ENCODE data around the gene SETBP1.
"Not testable (repeated sequence)": the region's sequence is repeated elsewhere in the genome, so short reads cannot be mapped to it uniquely, and the experiment has no call there.

Gene SETBP1

DNA sequence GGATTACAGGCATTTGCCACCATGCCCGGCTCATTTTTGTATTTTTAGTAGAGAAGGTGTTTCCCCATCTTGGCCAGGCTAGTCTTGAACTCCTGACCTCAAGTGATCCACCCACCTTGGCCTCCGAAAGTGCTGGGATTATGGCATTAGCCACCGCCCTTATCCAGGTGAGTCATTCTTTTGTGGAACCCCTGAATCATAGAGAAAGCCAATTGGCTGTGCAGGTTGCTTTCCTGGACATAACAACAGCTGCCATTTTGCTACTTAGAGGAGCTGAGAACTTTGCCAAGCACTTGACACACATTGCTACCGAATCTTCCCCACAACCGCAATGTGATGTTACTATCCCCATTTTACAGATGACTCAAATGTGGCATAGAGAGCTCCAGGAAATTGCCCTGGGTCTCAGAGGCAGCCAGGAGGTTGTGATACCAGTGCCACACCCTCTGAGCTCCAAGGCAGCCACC lies 36.0 kb downstream of the SETBP1 start:
- H3K27me3 ChIP-seq (ENCODE audit: insufficient read depth, low read length), result no peaks in the 10 kb centered on the region
- peaks cover 11% of the 10 kb centered on the region for H3K4me1 ChIP-seq (ENCODE audit: control insufficient read depth, insufficient read depth, low read length, unreplicated experiment)
- H3K36me3 ChIP-seq (ENCODE audit: insufficient read depth, low read length), result no peaks in the 10 kb centered on the region
- H3K27ac ChIP-seq (ENCODE audit: low read depth, low read length), result no peak overlapping the region
- H3K79me2 ChIP-seq (ENCODE audit: control insufficient read depth, insufficient read depth, low read length, unreplicated experiment), result no peaks in the 10 kb centered on the region
- no peak overlapping the region for H2AFZ ChIP-seq (ENCODE audit: low read length, unreplicated experiment)
- no peak overlapping the region for H3K4me3 ChIP-seq (ENCODE audit: low read depth, low read length)

DNA sequence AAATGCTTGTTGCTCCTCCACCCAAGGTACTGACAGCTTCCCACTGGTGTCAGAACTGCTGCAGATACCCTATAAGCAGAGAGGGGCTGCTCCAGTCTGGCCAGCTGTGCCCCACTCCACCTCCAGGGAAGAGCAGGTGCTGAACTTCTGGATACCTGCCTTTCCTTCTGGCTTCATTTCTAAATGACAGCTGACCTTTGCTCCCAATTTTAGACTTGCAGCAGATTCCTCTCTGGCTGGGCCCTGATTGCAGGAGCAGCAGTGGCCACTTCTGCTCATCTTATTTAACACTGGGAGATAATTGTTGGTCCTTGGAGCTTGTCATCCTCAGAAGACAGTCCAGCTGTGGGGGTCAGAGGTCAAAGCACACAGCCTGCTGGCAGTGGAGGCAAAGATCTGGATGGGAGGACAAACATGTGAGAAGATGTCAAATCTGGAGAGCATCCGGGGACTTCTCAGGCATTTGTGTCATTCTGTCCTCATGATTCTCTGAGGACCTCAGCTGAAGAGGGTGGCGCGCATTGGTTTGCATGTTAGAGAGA lies 38.9 kb downstream of the SETBP1 start:
- H3K4me3 ChIP-seq (ENCODE audit: low read depth, low read length), result no peak overlapping the region
- no peaks in the 10 kb centered on the region for H3K27me3 ChIP-seq (ENCODE audit: insufficient read depth, low read length)
- no peak overlapping the region for H3K27ac ChIP-seq (ENCODE audit: low read depth, low read length)
- no peaks in the 10 kb centered on the region for H3K79me2 ChIP-seq (ENCODE audit: control insufficient read depth, insufficient read depth, low read length, unreplicated experiment)
- peaks cover 15% of the 10 kb centered on the region for H3K4me1 ChIP-seq (ENCODE audit: control insufficient read depth, insufficient read depth, low read length, unreplicated experiment)
- no peaks in the 10 kb centered on the region for H3K36me3 ChIP-seq (ENCODE audit: insufficient read depth, low read length)
- no peak overlapping the region for H2AFZ ChIP-seq (ENCODE audit: low read length, unreplicated experiment)

DNA sequence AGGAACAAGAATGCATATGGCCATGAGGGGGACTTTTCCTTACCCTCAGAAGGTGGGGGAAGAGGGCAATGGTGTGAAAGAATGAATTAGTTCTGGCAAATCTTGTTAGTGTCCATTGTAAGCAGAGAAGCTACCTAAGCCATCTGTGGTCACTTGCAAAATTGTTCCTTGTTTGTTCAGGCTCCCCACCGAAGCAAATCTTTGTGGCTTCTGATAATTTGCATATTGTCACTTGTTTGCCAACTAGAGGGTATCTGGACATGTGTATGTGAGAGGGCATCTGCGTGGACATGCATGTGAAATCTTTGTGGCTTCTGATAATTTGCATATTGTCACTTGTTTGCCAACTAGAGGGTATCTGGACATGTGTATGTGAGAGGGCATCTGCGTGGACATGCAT lies 41.1 kb downstream of the SETBP1 start:
- H3K27ac ChIP-seq (ENCODE audit: low read depth, low read length); H3K27me3 ChIP-seq (ENCODE audit: insufficient read depth, low read length); H3K36me3 ChIP-seq (ENCODE audit: insufficient read depth, low read length); H2AFZ ChIP-seq (ENCODE audit: low read length, unreplicated experiment); H3K79me2 ChIP-seq (ENCODE audit: control insufficient read depth, insufficient read depth, low read length, unreplicated experiment); H3K4me3 ChIP-seq (ENCODE audit: low read depth, low read length): not testable (repeated sequence)
- H3K4me1 ChIP-seq (ENCODE audit: control insufficient read depth, insufficient read depth, low read length, unreplicated experiment), result peaks cover 25% of the 10 kb centered on the region

DNA sequence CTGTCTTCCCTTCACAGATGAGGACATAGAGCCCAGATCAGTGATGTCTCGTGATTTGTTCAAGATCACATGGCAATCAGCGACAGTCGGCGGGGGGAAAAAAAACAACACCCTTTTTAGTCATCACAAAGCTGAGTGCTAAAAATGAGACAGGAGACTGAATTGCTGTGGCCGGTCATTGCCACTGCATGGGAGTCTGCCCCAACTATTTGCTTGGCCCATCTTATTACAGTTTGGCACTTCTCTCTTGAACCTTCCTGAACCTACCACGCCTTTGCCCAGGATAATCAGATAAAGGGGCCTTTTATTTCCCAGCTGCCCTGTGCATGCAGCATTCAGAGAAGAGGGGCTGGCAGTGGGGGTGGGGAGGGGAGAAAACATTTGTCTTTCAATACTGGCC lies 42.7 kb downstream of the SETBP1 start:
- no peaks in the 10 kb centered on the region for H3K79me2 ChIP-seq (ENCODE audit: control insufficient read depth, insufficient read depth, low read length, unreplicated experiment)
- no peaks in the 10 kb centered on the region for H3K27me3 ChIP-seq (ENCODE audit: insufficient read depth, low read length)

DNA sequence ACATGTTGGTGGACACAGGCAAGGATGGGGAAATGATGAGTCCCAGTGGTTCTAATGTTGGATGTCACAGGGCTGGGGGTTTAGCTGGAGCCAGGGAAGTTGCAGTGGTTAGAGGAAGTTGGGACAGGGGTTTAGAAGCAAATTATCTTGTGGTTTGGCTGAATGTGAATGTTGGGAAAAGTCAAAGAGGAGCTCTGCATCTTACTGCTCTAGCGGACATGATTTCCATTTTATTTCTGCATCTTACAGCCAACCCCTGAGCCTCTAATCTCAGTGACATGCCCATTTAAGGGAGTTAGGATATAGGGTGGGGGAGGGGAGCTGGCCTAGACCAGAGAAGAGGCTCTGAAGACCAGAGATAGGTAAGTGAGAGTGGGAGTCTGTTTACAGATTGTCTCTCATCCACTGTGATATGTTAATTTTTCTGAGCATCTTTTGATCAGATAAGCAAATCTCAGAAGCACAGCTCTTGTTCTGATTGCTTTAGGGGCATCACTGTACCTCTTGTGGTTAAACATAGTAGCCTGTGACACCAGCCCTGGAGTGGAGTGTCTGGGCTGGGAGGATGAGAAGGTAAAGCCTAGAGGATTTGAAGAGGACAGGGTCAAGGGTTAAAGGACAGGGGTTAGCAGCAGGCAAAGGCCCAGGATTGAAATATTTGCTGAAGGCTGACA lies 43.6 kb downstream of the SETBP1 start:
- no peaks in the 10 kb centered on the region for H3K79me2 ChIP-seq (ENCODE audit: control insufficient read depth, insufficient read depth, low read length, unreplicated experiment)
- no peaks in the 10 kb centered on the region for H3K27me3 ChIP-seq (ENCODE audit: insufficient read depth, low read length)
- no peak overlapping the region for H3K4me3 ChIP-seq (ENCODE audit: low read depth, low read length)
- H3K4me1 ChIP-seq (ENCODE audit: control insufficient read depth, insufficient read depth, low read length, unreplicated experiment), result peaks cover 25% of the 10 kb centered on the region
- no peak overlapping the region for H2AFZ ChIP-seq (ENCODE audit: low read length, unreplicated experiment)
- H3K27ac ChIP-seq (ENCODE audit: low read depth, low read length), result no peak overlapping the region
- no peaks in the 10 kb centered on the region for H3K36me3 ChIP-seq (ENCODE audit: insufficient read depth, low read length)

More for the DNA sequence above, 42.7 kb downstream of the SETBP1 start:
- Histone ChIP-seq H3K4me1 (ENCODE audit: control insufficient read depth, insufficient read depth, low read length, unreplicated experiment) (peaks cover 25% of the 10 kb centered on the region), H3K4me3 (ENCODE audit: low read depth, low read length) (no peak overlapping the region), H2AFZ (ENCODE audit: low read length, unreplicated experiment) (no peak overlapping the region), H3K36me3 (ENCODE audit: insufficient read depth, low read length) (no peaks in the 10 kb centered on the region), H3K27ac (ENCODE audit: low read depth, low read length) (no peak overlapping the region)

DNA sequence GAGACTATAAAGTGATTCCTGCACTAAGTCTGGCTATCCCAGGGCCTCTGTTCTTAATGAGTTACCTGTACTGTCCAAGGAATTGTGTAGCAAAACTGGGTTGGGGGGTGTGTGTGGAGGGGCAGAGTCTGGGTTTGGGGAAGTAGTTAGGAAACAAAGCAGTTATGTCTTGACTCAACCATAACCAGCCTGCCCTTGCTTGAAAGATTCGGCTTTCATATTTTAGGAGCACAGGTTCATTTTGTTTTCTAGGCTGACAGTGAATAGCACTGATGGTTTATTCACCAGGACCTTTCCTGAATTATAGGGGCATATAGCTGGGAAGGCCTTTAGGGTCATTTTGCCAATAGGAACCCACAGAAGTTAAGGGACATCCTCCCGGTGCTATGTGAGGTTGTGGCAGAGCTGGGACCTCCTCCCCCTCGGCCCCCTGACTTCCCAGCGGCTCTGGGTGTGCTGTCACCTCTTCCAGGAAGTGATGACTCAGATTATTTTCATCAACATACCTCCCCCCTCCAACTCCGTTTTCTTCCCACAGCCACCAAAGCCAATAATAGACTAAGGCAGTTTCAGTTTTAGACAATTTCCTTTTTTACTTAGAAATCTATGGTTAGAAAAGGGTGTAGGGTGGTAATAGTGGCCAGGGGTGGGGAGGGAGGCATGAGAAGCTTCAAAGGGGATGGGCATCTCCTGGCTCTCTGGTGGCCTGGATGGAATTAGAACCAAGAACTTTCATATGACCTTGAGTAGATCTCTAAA lies 44.8 kb downstream of the SETBP1 start:
- no peaks in the 10 kb centered on the region for H3K79me2 ChIP-seq (ENCODE audit: control insufficient read depth, insufficient read depth, low read length, unreplicated experiment)
- peak overlapping the region; percentile 79 for H2AFZ ChIP-seq (ENCODE audit: low read length, unreplicated experiment)
- H3K27ac ChIP-seq (ENCODE audit: low read depth, low read length), result peak overlapping the region; percentile 82
- H3K4me1 ChIP-seq (ENCODE audit: control insufficient read depth, insufficient read depth, low read length, unreplicated experiment), result peaks cover 25% of the 10 kb centered on the region
- H3K4me3 ChIP-seq (ENCODE audit: low read depth, low read length), result peak overlapping the region; percentile 58
- no peaks in the 10 kb centered on the region for H3K27me3 ChIP-seq (ENCODE audit: insufficient read depth, low read length)
- no peaks in the 10 kb centered on the region for H3K36me3 ChIP-seq (ENCODE audit: insufficient read depth, low read length)

DNA sequence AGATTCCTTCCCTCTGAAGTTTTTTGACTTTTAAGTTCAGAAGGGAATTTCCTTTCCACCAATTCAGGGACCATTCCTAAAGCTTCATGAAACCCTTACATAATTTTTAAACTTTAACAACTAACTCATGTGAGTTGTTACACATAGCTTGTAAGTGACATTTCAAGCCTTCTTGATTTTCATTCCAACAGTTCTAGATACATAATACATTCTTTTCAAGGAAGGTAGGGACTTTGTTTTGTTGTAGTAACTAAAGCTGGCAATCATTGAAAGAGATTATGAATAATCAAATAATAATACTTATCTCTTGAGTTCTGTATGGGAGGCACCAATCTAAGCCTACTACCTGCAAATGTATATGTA lies 45.4 kb downstream of the SETBP1 start:
- no peaks in the 10 kb centered on the region for H3K27me3 ChIP-seq (ENCODE audit: insufficient read depth, low read length)
- H3K36me3 ChIP-seq (ENCODE audit: insufficient read depth, low read length), result no peaks in the 10 kb centered on the region
- peaks cover 25% of the 10 kb centered on the region for H3K4me1 ChIP-seq (ENCODE audit: control insufficient read depth, insufficient read depth, low read length, unreplicated experiment)
- H3K27ac ChIP-seq (ENCODE audit: low read depth, low read length), result peak overlapping the region; percentile 82
- no peaks in the 10 kb centered on the region for H3K79me2 ChIP-seq (ENCODE audit: control insufficient read depth, insufficient read depth, low read length, unreplicated experiment)
- H2AFZ ChIP-seq (ENCODE audit: low read length, unreplicated experiment), result peak overlapping the region; percentile 79
- peak overlapping the region; percentile 58 for H3K4me3 ChIP-seq (ENCODE audit: low read depth, low read length)

DNA sequence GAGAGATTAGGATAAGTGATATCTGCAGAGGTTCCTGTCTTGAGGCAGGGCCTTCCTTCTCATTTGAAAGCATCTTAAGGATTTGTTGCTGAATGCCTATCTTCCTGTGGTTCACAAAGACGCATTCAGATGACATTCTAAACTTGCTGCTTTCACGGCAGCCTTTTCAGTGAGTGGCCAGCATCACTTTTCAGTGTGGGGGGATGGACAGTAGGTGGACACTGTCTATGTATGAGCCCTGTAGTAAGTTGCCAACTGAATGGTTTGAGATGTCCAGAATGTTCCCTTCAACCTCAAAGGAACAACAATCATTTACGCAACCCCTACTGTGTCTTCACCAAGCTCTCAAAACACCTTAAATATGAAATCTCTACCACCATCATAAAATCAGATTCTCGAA lies 46.6 kb downstream of the SETBP1 start:
- H3K4me3 ChIP-seq (ENCODE audit: low read depth, low read length), result no peak overlapping the region
- no peaks in the 10 kb centered on the region for H3K36me3 ChIP-seq (ENCODE audit: insufficient read depth, low read length)
- H3K79me2 ChIP-seq (ENCODE audit: control insufficient read depth, insufficient read depth, low read length, unreplicated experiment), result no peaks in the 10 kb centered on the region
- no peaks in the 10 kb centered on the region for H3K27me3 ChIP-seq (ENCODE audit: insufficient read depth, low read length)
- H3K4me1 ChIP-seq (ENCODE audit: control insufficient read depth, insufficient read depth, low read length, unreplicated experiment), result peaks cover 25% of the 10 kb centered on the region
- no peak overlapping the region for H2AFZ ChIP-seq (ENCODE audit: low read length, unreplicated experiment)
- H3K27ac ChIP-seq (ENCODE audit: low read depth, low read length), result no peak overlapping the region

DNA sequence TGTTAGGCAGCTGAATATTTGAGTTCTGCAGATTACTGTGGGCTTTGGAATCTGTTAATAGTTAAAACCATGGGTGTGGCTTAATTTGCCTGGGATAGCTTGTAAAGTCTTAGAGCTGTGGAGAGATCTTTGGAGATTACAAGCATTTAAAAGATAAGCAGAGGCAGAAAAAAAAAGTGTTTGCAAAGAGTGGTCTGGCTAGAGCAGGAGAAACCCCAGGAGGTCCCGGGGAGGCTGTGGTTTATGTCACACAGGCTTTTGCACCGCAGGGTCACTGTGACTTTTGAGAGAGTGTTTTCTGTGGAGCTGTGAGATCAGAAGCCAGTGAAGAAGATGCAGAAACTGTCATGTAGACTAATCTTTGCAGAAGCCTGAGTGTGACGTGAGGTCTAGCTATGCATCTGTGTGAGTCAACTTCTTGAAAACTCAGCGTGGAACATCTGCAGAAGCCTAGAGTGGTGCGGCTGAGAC lies 49.0 kb downstream of the SETBP1 start:
- Histone ChIP-seq H3K4me3 (ENCODE audit: low read depth, low read length) (no peak overlapping the region), H3K27ac (ENCODE audit: low read depth, low read length) (no peak overlapping the region), H3K27me3 (ENCODE audit: insufficient read depth, low read length) (no peaks in the 10 kb centered on the region), H3K36me3 (ENCODE audit: insufficient read depth, low read length) (no peaks in the 10 kb centered on the region), H2AFZ (ENCODE audit: low read length, unreplicated experiment) (no peak overlapping the region), H3K79me2 (ENCODE audit: control insufficient read depth, insufficient read depth, low read length, unreplicated experiment) (no peaks in the 10 kb centered on the region), H3K4me1 (ENCODE audit: control insufficient read depth, insufficient read depth, low read length, unreplicated experiment) (peaks cover 42% of the 10 kb centered on the region)

DNA sequence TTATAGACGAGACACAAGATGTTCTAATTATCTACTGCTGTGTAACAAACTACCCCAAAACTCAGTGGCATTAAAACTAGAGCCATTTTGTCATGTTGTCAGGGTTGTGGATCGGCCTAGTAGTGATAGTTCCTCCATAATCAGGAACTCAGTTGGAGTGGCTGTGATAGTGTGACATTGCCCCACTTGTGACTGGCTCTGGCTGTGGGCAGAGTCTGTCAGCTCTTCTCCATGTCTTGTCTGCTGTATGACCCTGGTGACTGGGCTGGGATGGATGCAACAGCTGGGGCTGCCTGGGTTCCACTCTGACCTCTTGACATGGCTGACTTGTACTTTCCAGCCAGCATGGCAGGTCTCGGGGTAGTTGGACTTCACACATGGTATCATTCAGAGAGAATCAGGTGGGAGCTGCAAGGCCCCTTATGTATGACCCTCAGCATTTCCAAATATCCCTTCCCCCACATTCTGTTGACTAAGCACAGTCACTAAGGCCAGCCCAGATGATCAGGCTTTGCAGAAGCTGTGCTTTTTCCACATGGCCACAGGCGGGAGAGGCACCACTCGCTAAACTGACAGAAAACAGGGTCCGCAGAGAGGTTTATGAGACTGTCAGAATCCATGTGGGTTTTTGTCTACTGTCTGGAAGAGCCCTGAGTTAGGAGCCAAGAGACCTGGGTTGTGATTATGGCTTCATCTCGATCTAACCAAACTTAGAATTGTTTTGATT lies 50.3 kb downstream of the SETBP1 start:
- Histone ChIP-seq H3K4me1 (ENCODE audit: control insufficient read depth, insufficient read depth, low read length, unreplicated experiment) (peaks cover 29% of the 10 kb centered on the region), H3K79me2 (ENCODE audit: control insufficient read depth, insufficient read depth, low read length, unreplicated experiment) (no peaks in the 10 kb centered on the region), H2AFZ (ENCODE audit: low read length, unreplicated experiment) (no peak overlapping the region), H3K27ac (ENCODE audit: low read depth, low read length) (no peak overlapping the region), H3K36me3 (ENCODE audit: insufficient read depth, low read length) (no peaks in the 10 kb centered on the region), H3K27me3 (ENCODE audit: insufficient read depth, low read length) (no peaks in the 10 kb centered on the region), H3K4me3 (ENCODE audit: low read depth, low read length) (no peak overlapping the region)

All from ACC112 (cell line).